HepG2 (cell line): ENCODE results near the gene LUC7L. TPM values are rescaled to one million over a fixed set of nuclear protein-coding genes. Genes with fewer than 3 reads are reported as not detected.

Experiments
- ATAC-seq: fragments of 200-7000 bp; cut with Tn5 transposase; 3 replicates; pipeline ENCODE4 v1.9.1; 2020; ENCODE audit warnings: mild to moderate bottlenecking, moderate library complexity
- BruUV-seq: library from RNA; stranded (reverse); fragments of 400-500 nt; replicated peaks from 2 replicates; lab custom pipeline; 2021; lab: Mats Ljungman, UMichigan
- CTCF ChIA-PET: fragments of 300-600 bp; formaldehyde crosslinking; extraction: SDS; loops from one replicate; lab custom pipeline; 2021; ENCODE audit warnings: low total read pairs, inconsistent platforms, low intra/inter-chr PET ratio; lab: Yijun Ruan, JAX
- POLR2A ChIA-PET: fragments of 350-600 bp; sonication (Branson Sonifier 250); formaldehyde crosslinking; loops from one replicate; lab custom pipeline; 2020; ENCODE audit warnings: antibody characterized with exemption, inconsistent platforms; lab: Yijun Ruan, JAX
- DNase-seq: peaks from one replicate; pipeline ENCODE4 v3.0.0-alpha.2; 2015; ENCODE audit warnings: low spot score
- FAIRE-seq: peaks from 3 replicates; lab custom pipeline; 2011; peaks lifted over from hg19 to GRCh38; lab: Jason Lieb, UNC
- H2AFZ ChIP-seq: one replicate; pipeline ENCODE4 v1.6.1; 2011; ENCODE audit warnings: low read length, inconsistent platforms
- H3K27ac ChIP-seq: fragments of 300-600 bp; 3 replicates; pipeline ENCODE4 v1.8.0; 2011; ENCODE audit warnings: mixed run types, mild to moderate bottlenecking, mixed read lengths, low read length, inconsistent platforms; ENCODE audit not compliant: insufficient read depth; ENCODE audit errors: extremely low read length
- H3K27me3 ChIP-seq, 2 experiments: fragments of 200-600 bp in 1 of 2; 2 replicates in 1 of 2; 3 replicates in 1 of 2; pipeline versions ENCODE4 v1.6.0 to v1.8.0; 2011; ENCODE audit warnings: low read length in 2 of 2, mild to moderate bottlenecking in 2 of 2, moderate library complexity in 2 of 2, inconsistent platforms in 1 of 2; ENCODE audit not compliant: insufficient read depth in 2 of 2, control insufficient read depth in 1 of 2
- H3K36me3 ChIP-seq, 2 experiments: fragments of 200-600 bp in 1 of 2; replicated peaks in 1 of 2; 2 replicates in 1 of 2; 3 replicates in 1 of 2; pipeline versions ENCODE4 v1.5.1 to v1.8.0; 2011; ENCODE audit warnings: low read length in 2 of 2, inconsistent platforms in 1 of 2; ENCODE audit not compliant: insufficient read depth in 2 of 2, control insufficient read depth in 1 of 2
- H3K4me1 ChIP-seq: 2 replicates; pipeline ENCODE4 v1.5.1; 2012; ENCODE audit warnings: low read length, inconsistent platforms; ENCODE audit not compliant: insufficient read depth
- H3K4me2 ChIP-seq: 2 replicates; pipeline ENCODE4 v1.6.0; 2011; ENCODE audit warnings: low read depth, low read length, inconsistent platforms
- H3K4me3 ChIP-seq, 3 experiments: fragments of 200-600 bp in 1 of 3; sonication (generic), shearing (Covaris generic) in 1 of 3; replicated peaks in 1 of 3; 2 replicates each; pipeline ENCODE4 v1.5.1; 2011 to 2016; ENCODE audit warnings: low read length in 3 of 3, inconsistent platforms in 2 of 3, low read depth in 2 of 3, mild to moderate bottlenecking in 2 of 3, control low read depth in 1 of 3, mixed read lengths in 1 of 3; ENCODE audit not compliant: insufficient read depth in 1 of 3
- H3K79me2 ChIP-seq: one replicate; pipeline ENCODE4 v1.6.1; 2011; ENCODE audit warnings: low read length, inconsistent platforms; ENCODE audit not compliant: insufficient read depth
- H3K9ac ChIP-seq: 2 replicates; pipeline ENCODE4 v1.6.0; 2011; ENCODE audit warnings: mild to moderate bottlenecking, low read depth, low read length, inconsistent platforms; ENCODE audit not compliant: insufficient read depth
- H3K9me3 ChIP-seq: 2 replicates; pipeline ENCODE4 v1.5.1; 2012; ENCODE audit warnings: mild to moderate bottlenecking, low read length
- H4K20me1 ChIP-seq: 2 replicates; pipeline ENCODE4 v1.6.0; 2011; ENCODE audit warnings: inconsistent platforms, mild to moderate bottlenecking, low read length, moderate library complexity; ENCODE audit not compliant: insufficient read depth
- ATF7-NPFF ChIP-seq: sonication (generic); formaldehyde crosslinking; IDR thresholded peaks from 2 replicates; pipeline ENCODE4 v1.8.1; 2023; ENCODE audit warnings: mild to moderate bottlenecking, low read depth, missing genetic modification reagents, moderate library complexity
- HDAC6 ChIP-seq: fragments of 200-600 bp; sonication (generic); IDR thresholded peaks from 2 replicates; pipeline ENCODE4 v1.7.0; 2017; ENCODE audit warnings: mild to moderate bottlenecking, antibody characterized with exemption, low read length, low read depth
- ZNF430 ChIP-seq: sonication (generic); formaldehyde crosslinking; IDR thresholded peaks from 2 replicates; pipeline ENCODE4 v1.9.0; 2021; ENCODE audit warnings: mild to moderate bottlenecking, missing genetic modification reagents
- ZNF816 ChIP-seq: sonication (generic); formaldehyde crosslinking; IDR thresholded peaks from 2 replicates; pipeline ENCODE4 v1.8.0; 2022; ENCODE audit warnings: missing genetic modification reagents, mild to moderate bottlenecking, borderline replicate concordance
- WGBS: methylation state at CpG from one replicate; pipeline ENCODE4 v1.1.6; 2017; ENCODE audit warnings: low lambda C conversion rate; 5-methylcytosine and 5-hydroxymethylcytosine counted together
- in situ Hi-C: cut with HindIII; loops from 2 replicates; pipeline ENCODE4 v1.10.0; 2017; ENCODE audit warnings: low pct_unique_long_range_greater_than_20kb; ENCODE audit not compliant: extremely low pct_ligation_motif_present
- intact Hi-C: fragments of 100-400 bp; cut with micrococcal nuclease; formaldehyde crosslinking; loops from one replicate; pipeline ENCODE4 v1.10.0; 2022; ENCODE audit not compliant: unreplicated experiment
- polyA plus RNA-seq, 8 experiments: library from polyadenylated mRNA; depleted of rRNA in 3 of 8; stranded (reverse) in 7 of 8; unstranded in 1 of 8; fragments of >200 nt; fragmentation: Illumina TruSeq in 4 of 8; extraction: Trizol in 4 of 8; gene quantifications; 2 replicates each; pipeline versions ENCODE4 v1.2.1 to v1.2.3, GENCODE V29; 2011 to 2016; ENCODE audit warnings: low read depth in 4 of 8, missing spikeins in 1 of 8, mixed read lengths in 1 of 8; ENCODE audit not compliant: insufficient read depth in 1 of 8
- total RNA-seq, 5 experiments: library from RNA; depleted of rRNA; stranded (reverse); fragments of >200 nt; fragmentation: Illumina TruSeq; extraction: Trizol; gene quantifications; 2 replicates each; pipeline ENCODE4 v1.2.3, GENCODE V29; 2016; ENCODE audit warnings: low read depth in 1 of 5
- TF ChIP-seq, protein P1 (sequence below): sonication (generic); formaldehyde crosslinking; IDR thresholded peaks from 2 replicates; pipeline ENCODE4 v1.4.0; 2020; ENCODE audit warnings: missing genetic modification reagents

The LUC7L gene
- total and polyA plus RNA-seq, 2 of the 13 experiments (the other 11 are each of a cell fraction or from before 2014, with no cell fraction given): 48.7 to 56.9 TPM

DNA sequence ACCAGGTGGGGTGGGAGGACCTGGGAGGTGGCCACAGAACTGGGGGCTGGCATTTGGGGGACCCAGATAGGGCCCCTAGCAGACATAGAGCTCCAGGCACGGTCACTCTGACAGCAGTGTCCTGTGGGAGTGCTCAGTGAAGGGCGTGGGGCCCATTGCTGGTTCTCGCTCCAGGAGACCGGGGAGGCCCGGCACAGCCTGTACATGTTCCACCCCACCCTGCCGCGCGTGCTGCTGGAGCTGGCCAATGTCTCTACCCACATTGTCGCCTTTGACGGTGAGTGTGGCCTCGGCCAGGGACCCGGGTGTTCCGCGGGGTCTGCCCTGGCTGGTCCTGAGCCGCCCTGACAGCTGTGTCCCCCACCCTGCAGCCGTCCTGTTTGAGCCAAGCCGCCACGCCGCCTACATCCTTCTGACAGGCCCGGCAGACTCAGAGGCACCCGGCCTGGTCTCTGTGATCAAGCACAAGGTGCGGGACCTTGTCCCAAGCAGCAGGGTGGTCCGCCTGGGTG lies 35.2 kb upstream of the LUC7L start:
- intact Hi-C loops (no loop called here), in situ Hi-C loops (no loop called here)
- ChIA-PET CTCF (no interaction called here), POLR2A (interaction anchor here (0.9 kb wide), 1 partner anchor 30 kb away, joined by 3 read pairs; the partner anchor contains the start of gene FAM234A)
- Histone ChIP-seq H3K27me3 (peaks cover 9 to 12% of the 10 kb centered on the region in 2 experiments; a peak in 4 of 5 replicates), H3K9me3 (no peaks in the 10 kb centered on the region), H3K27ac (no peak overlapping the region), H4K20me1 (no peaks in the 10 kb centered on the region), H3K4me3 (no peak overlapping the region), H3K79me2 (no peaks in the 10 kb centered on the region), H2AFZ (no peak overlapping the region), H3K9ac (no peak overlapping the region), H3K4me2 (no peak overlapping the region), H3K4me1 (peaks cover 16% of the 10 kb centered on the region), H3K36me3 (peaks cover 11 to 18% of the 10 kb centered on the region in 2 experiments; a peak in 4 of 5 replicates)
- DNase-seq (no peak), ATAC-seq (no peak), FAIRE-seq (no peak)
- BruUV-seq: no TSS peak
- WGBS: 95% methylated on average over 12 of the region's 23 CpGs
- no peak for TF ChIP-seq ATF7-NPFF
- TF ChIP-seq, protein P1, sequence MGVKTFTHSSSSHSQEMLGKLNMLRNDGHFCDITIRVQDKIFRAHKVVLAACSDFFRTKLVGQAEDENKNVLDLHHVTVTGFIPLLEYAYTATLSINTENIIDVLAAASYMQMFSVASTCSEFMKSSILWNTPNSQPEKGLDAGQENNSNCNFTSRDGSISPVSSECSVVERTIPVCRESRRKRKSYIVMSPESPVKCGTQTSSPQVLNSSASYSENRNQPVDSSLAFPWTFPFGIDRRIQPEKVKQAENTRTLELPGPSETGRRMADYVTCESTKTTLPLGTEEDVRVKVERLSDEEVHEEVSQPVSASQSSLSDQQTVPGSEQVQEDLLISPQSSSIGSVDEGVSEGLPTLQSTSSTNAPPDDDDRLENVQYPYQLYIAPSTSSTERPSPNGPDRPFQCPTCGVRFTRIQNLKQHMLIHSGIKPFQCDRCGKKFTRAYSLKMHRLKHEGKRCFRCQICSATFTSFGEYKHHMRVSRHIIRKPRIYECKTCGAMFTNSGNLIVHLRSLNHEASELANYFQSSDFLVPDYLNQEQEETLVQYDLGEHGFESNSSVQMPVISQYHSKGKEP: no peak
- TF ChIP-seq ZNF816 (CRISPR knock-in tag): no peak
- TF ChIP-seq, all 625 proteins: peak for 0

DNA sequence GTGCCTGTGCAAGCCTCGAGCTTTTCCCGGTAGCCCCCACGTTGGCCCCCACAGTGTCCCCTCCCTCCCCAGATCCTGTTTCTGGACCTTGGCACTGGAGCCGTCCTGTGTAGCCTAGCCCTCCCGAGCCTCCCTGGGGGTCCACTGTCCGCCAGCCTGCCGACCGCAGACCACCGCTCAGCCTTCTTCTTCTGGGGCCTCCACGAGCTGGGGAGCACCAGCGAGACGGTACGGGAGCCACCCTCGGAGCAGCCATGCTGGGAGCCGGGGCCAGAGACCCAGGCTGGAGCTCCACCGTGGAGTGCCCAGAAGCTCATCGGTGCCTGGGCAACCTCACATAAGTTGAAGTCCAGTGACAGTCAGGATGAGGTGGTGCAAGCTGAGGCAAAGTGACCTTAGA lies 34.7 kb upstream of the LUC7L start:
- ChIA-PET POLR2A (no interaction called here), CTCF (no interaction called here)
- peaks cover 12% of the 10 kb centered on the region for H3K4me1 ChIP-seq
- no peaks in the 10 kb centered on the region for H3K9me3 ChIP-seq
- ATAC-seq: no peak
- no peak overlapping the region for H3K4me3 ChIP-seq
- H3K36me3 ChIP-seq: peaks cover 13 to 23% of the 10 kb centered on the region in 2 experiments; a peak in 4 of 5 replicates
- H3K27ac ChIP-seq: no peak overlapping the region
- H4K20me1 ChIP-seq: no peaks in the 10 kb centered on the region
- no peak overlapping the region for H2AFZ ChIP-seq
- no peaks in the 10 kb centered on the region for H3K79me2 ChIP-seq
- BruUV-seq: no TSS peak
- intact Hi-C loops (no loop called here), in situ Hi-C loops (no loop called here)
- no peak for FAIRE-seq
- no peak overlapping the region for H3K4me2 ChIP-seq
- no peak for DNase-seq
- H3K9ac ChIP-seq: no peak overlapping the region
- 93% methylated on average over 13 of the region's 17 CpGs for WGBS
- peaks cover 5 to 6% of the 10 kb centered on the region in 2 experiments; a peak in 3 of 5 replicates for H3K27me3 ChIP-seq
- no peak for TF ChIP-seq ZNF430 (CRISPR knock-in tag)
- TF ChIP-seq HDAC6: no peak
